Astrocyte (in vitro differentiated cells and primary cell): ENCODE results near the gene SPOCK1.

Source experiments
- CTCF ChIP-seq: IDR thresholded peaks from 2 replicates; pipeline ENCODE4 v1.5.1; 2011; ENCODE audit warnings: low read depth, mild to moderate bottlenecking, inconsistent platforms, low read length, moderate library complexity; ENCODE audit not compliant: insufficient read depth
- EZH2 ChIP-seq: IDR thresholded peaks from 2 replicates; pipeline ENCODE4 v1.6.1; 2012; ENCODE audit warnings: mild to moderate bottlenecking, low read length, inconsistent platforms; ENCODE audit not compliant: insufficient read depth

GRCh38 chr5:137114529-137114928 is 384.6 kb downstream of the SPOCK1 start:
- TF ChIP-seq CTCF (no peak), EZH2 (no peak)
